T-helper 1 cell treated with Interleukin-12 subunit alpha and Interleukin-12 subunit beta and Interleukin-4 antibody, amounts not matched to agents 30 μg/mL and 1 μg/mL, for 36 hours (primary cell): ENCODE results near the gene MGAT3.

Source experiments
- H3K27ac Mint-ChIP-seq: one replicate; pipeline ENCODE4 v1.8.0; 2021; ENCODE audit warnings: mild to moderate bottlenecking, mixed read lengths
- H3K27me3 Mint-ChIP-seq: one replicate; pipeline ENCODE4 v1.8.0; 2021; ENCODE audit warnings: low read depth, mixed read lengths
- H3K36me3 Mint-ChIP-seq: one replicate; pipeline ENCODE4 v1.8.0; 2021; ENCODE audit warnings: low read depth, mixed read lengths
- H3K4me1 Mint-ChIP-seq: one replicate; pipeline ENCODE4 v1.8.0; 2021; ENCODE audit warnings: low read depth, mixed read lengths
- H3K4me3 Mint-ChIP-seq: one replicate; pipeline ENCODE4 v1.8.0; 2021; ENCODE audit warnings: mild to moderate bottlenecking, moderate library complexity, mixed read lengths
- H3K9me3 Mint-ChIP-seq: one replicate; pipeline ENCODE4 v1.8.0; 2021; ENCODE audit warnings: mixed read lengths

The MGAT3 gene

DNA sequence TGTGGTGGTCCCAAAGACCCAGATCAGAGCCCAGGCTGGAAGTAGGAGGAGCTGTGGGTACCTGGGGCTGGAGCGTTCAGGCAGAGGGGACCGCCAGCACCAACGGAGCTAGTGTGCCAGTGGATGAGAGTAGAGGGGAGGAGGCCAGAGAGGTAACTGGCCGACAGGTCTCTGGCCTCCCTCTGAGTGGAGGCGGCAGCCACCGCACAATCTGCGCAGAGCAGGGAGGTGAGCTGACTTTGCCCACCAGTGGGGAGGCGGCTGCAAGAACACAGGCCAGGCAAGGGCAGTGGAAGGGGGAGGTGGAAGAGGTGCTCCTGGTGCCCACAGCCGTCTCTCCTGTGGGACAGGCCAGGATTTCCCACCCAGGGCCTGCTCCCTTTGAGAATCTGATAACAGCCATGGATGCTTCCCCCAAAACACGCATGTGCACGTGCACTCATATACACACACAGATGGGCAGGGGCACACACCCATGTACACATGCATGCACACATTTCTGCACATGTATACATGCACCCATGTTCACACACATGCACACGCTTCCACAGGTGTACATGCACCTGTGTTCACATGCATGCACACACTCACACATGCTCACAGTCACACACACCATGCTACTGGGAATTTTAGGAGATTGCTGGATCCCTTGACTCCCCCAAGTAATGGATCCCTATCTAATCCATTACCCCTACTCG, 6.4 kb upstream of the MGAT3 start:
- Mint-ChIP-seq H3K36me3 (no peaks in the 10 kb centered on the region), H3K4me3 (no peak overlapping the region), H3K4me1 (peaks cover 22% of the 10 kb centered on the region), H3K27ac (no peak overlapping the region), H3K9me3 (no peaks in the 10 kb centered on the region), H3K27me3 (peaks cover 33% of the 10 kb centered on the region)

DNA sequence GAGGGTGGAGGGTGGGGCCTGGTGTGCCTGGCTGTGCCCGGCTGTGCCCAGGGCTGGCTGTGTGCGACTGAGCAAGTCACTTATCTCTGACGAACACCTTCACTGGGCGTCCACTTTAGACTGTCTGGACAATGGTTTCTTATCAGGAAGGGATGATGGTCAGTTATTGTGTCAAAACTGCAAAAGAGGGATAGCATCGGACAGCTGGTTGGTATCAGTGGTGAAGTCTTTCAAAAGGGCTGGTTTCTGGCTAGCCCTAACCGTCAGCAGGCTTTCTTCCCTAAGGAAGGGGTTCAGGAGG, 4.1 kb upstream of the MGAT3 start:
- no peak overlapping the region for H3K27ac Mint-ChIP-seq
- no peak overlapping the region for H3K4me3 Mint-ChIP-seq
- H3K9me3 Mint-ChIP-seq, result no peaks in the 10 kb centered on the region
- H3K4me1 Mint-ChIP-seq, result peaks cover 22% of the 10 kb centered on the region
- H3K36me3 Mint-ChIP-seq, result no peaks in the 10 kb centered on the region
- peaks cover 46% of the 10 kb centered on the region for H3K27me3 Mint-ChIP-seq

DNA sequence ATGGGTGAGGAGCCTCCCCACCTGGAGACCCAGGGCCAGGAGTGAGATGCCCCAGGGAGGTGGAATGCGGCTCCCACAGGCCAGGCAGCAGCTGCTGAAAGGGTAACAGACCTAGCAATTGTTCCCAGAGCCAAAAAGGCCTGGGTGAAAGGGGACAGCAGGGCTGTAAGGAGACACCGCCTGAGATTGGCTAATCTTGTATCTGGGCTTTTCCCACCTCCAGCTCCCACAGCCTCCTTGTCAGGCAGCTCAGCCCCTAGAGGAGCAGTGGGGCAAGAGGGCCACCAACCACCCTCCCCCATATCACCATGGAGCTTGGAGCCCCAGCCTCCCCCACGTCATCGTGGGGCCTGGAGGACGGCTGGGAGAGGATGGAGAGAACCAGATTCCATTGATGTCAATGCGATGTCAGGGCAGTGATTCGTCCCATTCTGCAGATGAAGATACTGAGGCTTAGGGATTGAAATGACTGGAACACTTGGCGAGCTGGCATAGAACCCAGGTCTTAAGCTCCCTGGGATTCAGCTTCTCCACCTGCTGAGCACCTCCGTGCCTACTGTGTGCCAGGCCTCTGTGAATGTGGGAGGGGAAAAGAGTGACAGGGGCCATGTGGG, 2.9 kb upstream of the MGAT3 start:
- Mint-ChIP-seq H3K4me1 (peaks cover 24% of the 10 kb centered on the region), H3K36me3 (peaks cover 4% of the 10 kb centered on the region), H3K9me3 (no peaks in the 10 kb centered on the region), H3K27me3 (peaks cover 56% of the 10 kb centered on the region), H3K4me3 (no peak overlapping the region), H3K27ac (no peak overlapping the region)

DNA sequence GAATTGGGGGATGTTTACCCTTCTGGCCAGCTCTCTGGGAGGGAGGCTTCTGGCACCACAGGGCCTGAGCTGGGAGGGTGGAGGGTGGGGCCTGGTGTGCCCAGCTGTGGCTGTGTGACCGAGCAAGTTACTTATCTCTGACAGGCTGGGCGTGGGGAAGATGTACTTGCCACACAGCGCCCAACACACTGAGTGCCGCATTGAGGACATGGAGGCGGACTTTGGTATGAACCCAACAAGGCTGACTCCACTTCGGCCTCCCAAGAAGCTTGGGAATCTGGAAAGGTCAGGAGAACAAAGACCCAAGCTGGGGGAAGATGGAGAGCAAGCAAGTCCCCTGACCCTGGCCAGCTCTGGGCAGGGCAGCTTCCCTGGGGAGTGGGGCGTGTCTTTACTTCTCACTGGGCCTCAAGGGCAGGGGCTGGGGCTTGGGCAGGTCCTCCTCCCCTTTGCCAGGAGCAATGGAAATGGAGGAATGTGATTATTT, 2.4 kb upstream of the MGAT3 start:
- H3K36me3 Mint-ChIP-seq, result peaks cover 4% of the 10 kb centered on the region
- H3K27me3 Mint-ChIP-seq, result peaks cover 62% of the 10 kb centered on the region
- no peak overlapping the region for H3K27ac Mint-ChIP-seq
- H3K9me3 Mint-ChIP-seq, result no peaks in the 10 kb centered on the region
- H3K4me3 Mint-ChIP-seq, result no peak overlapping the region
- H3K4me1 Mint-ChIP-seq, result peaks cover 18% of the 10 kb centered on the region

DNA sequence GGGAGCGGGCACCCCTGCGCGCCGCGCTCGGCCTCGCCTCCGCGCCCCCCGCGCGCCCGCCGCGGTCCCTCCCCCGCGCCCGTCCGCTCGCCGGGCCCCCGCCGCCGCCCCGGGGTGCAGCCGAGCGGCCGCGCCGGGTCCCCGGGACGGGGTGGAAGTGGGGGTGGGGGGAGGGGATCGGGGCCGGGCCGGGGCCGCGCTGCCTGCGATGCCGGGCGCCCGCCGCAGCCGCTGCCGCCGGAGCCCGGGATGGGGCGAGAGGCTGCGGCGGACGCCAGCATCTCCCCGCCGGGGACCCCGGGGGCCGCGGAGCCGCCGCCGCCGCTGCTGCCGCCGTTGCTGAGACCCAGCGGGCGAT, 365 bp downstream of the MGAT3 start:
- Mint-ChIP-seq H3K27me3 (peaks cover 66% of the 10 kb centered on the region), H3K36me3 (peaks cover 4% of the 10 kb centered on the region), H3K27ac (no peak overlapping the region), H3K4me1 (peaks cover 16% of the 10 kb centered on the region), H3K4me3 (no peak overlapping the region), H3K9me3 (no peaks in the 10 kb centered on the region)

DNA sequence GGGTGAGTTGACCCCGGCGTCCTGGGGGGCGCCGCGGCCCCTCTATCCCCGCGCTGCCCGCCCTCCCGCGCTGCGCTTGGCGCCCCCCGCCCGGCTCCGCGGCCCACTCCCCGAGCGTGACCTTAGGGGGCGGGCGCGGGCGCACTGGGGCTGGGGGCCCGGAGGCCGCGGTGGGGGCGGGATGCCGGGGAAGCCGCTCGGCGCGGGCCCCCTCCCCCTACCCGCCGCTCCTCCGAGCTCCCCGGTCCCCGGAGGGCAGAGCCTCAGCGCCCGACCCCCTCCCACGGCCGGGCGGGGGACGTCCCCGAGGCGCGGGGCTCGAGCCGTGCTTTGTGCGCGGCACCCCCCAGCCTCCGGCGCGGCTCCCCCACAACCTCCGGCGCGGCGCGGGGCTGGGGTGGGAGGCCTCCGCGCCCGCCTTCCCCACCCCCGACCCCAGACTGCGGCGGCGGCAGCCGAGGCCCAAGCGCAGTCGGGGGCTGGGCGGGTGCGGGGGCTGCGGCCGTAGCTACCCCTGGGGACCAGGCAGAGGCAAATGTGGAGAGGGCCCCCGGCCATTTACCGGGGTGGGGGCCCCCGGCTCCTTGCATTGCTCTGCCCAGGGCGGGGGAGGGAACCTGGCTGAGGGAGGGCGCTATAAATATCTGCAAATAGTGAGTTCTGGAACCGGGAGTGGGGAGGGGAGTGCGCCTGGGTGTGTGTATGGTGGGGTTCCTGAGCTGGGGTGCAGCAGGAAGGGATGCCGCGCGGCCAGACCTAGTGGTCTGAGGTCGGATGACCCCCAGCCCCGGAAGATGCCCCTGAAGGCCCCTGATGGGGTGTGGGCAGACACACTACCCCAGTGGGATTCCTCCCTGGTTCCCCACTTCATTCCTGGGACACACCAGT, 988 bp downstream of the MGAT3 start:
- H3K27me3 Mint-ChIP-seq, result peaks cover 59% of the 10 kb centered on the region
- H3K27ac Mint-ChIP-seq, result no peak overlapping the region
- H3K4me3 Mint-ChIP-seq, result peak overlapping the region; percentile 37
- H3K9me3 Mint-ChIP-seq, result no peaks in the 10 kb centered on the region
- H3K4me1 Mint-ChIP-seq, result peaks cover 19% of the 10 kb centered on the region
- peaks cover 4% of the 10 kb centered on the region for H3K36me3 Mint-ChIP-seq

DNA sequence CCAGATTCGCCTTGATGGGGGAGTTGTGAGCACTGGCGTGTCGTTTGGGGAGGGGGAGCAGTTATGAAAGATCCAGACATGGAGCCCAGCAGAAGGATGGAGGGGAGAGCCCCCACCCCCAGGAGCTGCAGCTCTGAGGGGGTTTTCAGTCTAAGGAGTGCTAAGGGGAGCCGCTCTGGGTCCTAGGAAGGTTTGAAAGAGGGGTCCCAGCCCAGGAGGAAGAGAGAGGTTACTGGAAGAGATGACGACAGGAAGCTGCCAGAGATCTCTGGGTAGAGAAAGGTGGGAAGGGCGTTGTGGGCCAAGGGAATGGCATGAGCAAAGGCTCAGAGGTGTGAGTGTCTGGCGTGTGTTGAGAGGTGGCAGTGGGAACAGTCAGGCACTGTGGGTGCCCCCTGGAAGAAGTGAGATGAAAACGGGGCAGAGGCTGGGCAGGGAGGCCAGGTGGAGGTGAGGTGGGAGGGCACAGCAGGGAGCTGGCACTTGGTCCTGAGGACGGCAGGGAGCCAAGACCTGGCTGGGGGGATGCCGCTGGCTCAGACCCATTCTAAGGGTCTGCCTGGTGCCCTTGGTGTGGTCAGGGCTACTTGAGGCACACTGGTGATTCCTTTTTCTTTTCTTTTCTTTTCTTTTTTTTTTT, 1.8 kb downstream of the MGAT3 start:
- H3K27ac Mint-ChIP-seq, result no peak overlapping the region
- peak overlapping the region; percentile 21 for H3K4me3 Mint-ChIP-seq
- peaks cover 59% of the 10 kb centered on the region for H3K27me3 Mint-ChIP-seq
- peaks cover 21% of the 10 kb centered on the region for H3K4me1 Mint-ChIP-seq
- H3K36me3 Mint-ChIP-seq, result peaks cover 4% of the 10 kb centered on the region
- H3K9me3 Mint-ChIP-seq, result no peaks in the 10 kb centered on the region

DNA sequence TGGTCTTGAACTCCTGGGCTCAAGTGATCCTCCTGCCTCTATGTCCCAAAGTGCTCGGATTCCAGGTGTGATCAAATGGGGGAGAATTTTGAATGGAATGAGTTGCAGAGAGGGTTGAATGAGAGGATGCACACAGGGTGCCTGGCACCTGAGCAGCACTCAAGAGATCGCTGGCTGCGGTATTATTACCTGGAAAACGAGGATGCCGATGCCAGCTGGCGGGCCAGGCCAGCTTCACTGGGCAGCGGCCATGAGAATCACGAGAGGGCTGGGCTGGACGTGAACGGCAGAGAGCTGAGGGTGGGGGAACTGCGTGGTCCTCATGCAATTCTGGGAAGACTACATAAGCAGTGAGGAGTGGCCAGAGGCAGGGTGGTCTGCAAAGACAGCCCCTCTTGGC, 2.9 kb downstream of the MGAT3 start:
- Mint-ChIP-seq H3K27me3 (peaks cover 50% of the 10 kb centered on the region), H3K4me1 (peaks cover 21% of the 10 kb centered on the region), H3K36me3 (peaks cover 4% of the 10 kb centered on the region), H3K4me3 (peak overlapping the region; percentile 28), H3K9me3 (no peaks in the 10 kb centered on the region), H3K27ac (no peak overlapping the region)

DNA sequence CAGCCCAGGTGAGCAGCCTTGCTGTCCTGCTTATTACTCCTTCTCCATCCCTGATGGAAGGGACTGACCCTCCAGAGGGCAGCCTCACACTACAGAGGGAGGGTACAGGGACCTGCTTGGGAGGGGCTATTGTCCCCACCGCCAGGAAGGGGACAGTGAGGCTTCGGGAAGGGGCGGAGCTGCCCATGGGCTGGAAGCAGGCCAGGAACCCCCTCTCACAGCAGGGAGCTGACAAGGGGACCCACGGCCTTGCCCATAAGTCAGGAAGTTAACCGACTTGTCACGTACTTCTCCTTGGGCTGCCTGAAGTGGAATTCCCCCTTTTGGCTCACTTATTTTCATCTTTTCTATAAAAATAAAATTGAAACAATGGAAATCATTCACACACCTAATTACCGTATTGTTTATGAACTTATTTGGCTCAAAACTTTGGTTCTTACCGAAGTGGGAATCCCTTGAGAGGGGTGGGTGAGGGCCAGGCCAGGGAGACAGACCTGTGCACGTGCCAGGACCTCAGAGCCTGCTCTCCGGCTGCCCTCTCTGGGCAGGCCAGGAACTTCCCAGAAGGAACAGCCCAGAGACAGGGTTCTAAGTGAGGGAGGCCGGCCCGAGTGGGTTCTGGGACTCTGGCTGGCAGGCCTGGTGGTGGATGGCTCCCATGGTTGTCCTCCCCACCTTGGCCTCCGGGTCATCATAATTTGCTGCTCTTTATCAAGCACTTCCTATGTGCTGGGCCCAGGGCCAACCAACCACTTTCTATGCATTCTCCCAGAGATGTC, 5.8 kb downstream of the MGAT3 start:
- Mint-ChIP-seq H3K27ac (peak overlapping the region; percentile 74), H3K4me3 (no peak overlapping the region), H3K4me1 (peaks cover 12% of the 10 kb centered on the region), H3K9me3 (no peaks in the 10 kb centered on the region), H3K27me3 (peaks cover 30% of the 10 kb centered on the region), H3K36me3 (peaks cover 4% of the 10 kb centered on the region)

DNA sequence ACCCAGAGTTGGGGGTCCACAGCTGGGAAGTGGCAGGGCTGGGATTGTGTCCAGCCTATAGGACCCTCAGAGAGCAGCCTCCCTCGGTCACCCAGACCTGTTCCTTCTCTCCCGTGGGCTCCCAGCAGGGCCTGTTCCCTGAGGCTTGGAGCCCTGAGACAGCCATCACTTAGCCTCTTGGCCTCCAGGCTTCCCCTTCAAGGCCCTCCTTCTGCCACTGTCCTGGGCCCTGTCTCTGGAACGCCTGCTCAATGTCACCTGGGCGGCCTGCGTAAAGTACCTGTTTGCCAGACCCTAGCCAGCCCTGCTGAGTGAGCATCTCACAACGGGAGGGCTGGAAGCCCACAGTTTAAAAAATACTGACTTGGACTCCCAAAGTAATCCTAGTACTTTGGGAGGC, 6.5 kb downstream of the MGAT3 start:
- Mint-ChIP-seq H3K4me3 (no peak overlapping the region), H3K27me3 (peaks cover 25% of the 10 kb centered on the region), H3K9me3 (no peaks in the 10 kb centered on the region), H3K4me1 (peaks cover 12% of the 10 kb centered on the region), H3K36me3 (peaks cover 4% of the 10 kb centered on the region), H3K27ac (no peak overlapping the region)

DNA sequence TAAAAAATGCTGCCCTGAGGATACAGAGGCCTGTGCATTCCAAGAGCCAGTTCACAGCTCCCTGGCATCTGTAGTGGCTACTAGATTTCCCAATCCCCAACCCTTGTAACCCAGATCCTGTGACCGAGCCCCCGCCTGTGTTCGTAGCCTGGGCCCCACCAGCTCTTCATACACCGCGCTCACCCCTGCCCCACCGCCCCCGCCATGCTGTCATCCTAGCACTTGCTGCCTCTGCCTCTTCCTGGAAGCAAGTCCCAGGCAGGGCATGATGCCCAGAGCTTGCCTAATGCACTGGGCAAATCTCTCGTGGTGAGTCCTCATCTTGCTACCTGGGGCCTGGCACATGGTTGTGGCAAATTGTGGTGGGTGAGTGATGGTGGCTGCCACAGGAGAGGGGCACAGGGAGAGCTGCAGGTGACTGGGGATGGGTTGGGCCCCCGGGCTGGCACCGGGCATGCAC, 7.1 kb downstream of the MGAT3 start:
- Mint-ChIP-seq H3K4me1 (peaks cover 9% of the 10 kb centered on the region), H3K36me3 (no peaks in the 10 kb centered on the region), H3K27me3 (peaks cover 18% of the 10 kb centered on the region), H3K9me3 (no peaks in the 10 kb centered on the region), H3K4me3 (no peak overlapping the region), H3K27ac (no peak overlapping the region)

DNA sequence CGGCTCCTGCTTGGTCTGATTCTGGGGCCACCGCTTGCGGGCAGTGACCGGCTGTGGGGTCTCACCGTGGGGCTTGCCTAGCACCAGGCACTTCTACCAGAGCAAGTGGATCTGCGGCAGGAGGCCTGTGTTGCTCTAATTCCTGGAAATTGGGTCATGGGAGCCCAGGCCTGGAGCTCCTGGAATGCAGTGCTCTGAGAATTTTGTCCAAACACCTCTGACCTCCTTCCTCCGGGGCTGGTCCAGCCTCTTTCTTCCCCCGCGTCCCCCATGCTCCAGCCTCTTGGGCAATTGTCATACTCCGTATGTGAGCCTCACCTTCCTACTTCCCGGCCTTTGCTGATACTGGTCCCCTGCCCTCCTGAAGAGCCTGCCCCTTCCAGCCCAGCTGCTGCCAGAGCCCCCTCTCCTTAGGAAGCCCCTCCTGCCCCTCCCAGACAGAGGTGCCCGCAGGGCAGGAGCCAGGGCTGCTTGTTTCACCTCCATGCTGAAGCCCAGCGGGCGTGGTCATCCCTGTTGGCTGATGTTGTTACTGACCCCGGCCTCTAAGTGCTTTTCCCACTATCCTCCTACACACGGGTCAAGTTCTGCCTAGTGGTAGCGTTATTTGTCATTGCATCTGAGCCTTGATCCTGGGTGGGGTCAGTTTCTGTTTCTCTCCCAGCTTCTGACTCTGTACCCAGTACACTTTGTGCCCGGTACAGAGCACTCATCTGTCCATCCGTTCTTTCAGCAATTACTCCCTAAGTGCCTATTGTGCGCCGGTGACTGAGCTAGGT, 9.6 kb downstream of the MGAT3 start:
- peaks cover 3% of the 10 kb centered on the region for H3K27me3 Mint-ChIP-seq
- no peak overlapping the region for H3K4me3 Mint-ChIP-seq
- no peaks in the 10 kb centered on the region for H3K9me3 Mint-ChIP-seq
- H3K36me3 Mint-ChIP-seq, result no peaks in the 10 kb centered on the region
- H3K27ac Mint-ChIP-seq, result no peak overlapping the region
- H3K4me1 Mint-ChIP-seq, result peaks cover 14% of the 10 kb centered on the region

DNA sequence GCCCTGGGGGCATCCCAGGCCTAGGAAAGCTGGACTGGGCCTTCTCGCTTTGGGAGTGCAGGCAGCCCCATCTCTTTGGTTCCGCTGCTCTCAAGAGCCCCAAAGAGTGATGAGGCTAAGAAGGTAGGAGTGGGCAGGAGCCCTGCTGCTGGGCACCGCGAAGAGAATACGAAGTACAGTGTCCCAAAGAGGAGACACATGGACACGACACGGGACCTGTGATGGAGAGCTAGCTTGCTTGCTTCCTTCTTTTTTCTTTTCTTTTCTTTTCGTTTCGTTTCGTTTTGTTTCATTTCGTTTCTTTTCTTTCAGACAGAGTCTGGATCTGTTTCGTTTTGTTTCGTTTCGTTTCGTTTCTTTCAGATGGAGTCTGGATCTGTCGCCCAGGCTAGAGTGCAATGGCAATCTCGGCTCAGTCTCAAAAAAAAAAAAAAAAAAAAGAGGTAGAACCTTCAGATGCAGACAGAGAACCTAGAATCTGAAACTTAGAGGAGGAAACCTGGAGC, 10.6 kb downstream of the MGAT3 start:
- Mint-ChIP-seq H3K9me3 (no peaks in the 10 kb centered on the region), H3K27ac (no peak overlapping the region), H3K36me3 (no peaks in the 10 kb centered on the region), H3K4me3 (no peak overlapping the region), H3K4me1 (peaks cover 17% of the 10 kb centered on the region), H3K27me3 (no peaks in the 10 kb centered on the region)
